ENCODE data around the gene ATP11A.

Gene ATP11A

GRCh38 chr13:112762690-112763080, 72.8 kb downstream of the ATP11A start:
- no peak for DNase-seq

- DNase-seq = no peak
Measured at GRCh38 chr13:112764028-112764427, 74.2 kb downstream of the ATP11A start.

GRCh38 chr13:112764864-112765561, 75.2 kb downstream of the ATP11A start:
- DNase-seq = no peak

GRCh38 chr13:112765731-112766130, 75.9 kb downstream of the ATP11A start:
- DNase-seq = no peak

DNA sequence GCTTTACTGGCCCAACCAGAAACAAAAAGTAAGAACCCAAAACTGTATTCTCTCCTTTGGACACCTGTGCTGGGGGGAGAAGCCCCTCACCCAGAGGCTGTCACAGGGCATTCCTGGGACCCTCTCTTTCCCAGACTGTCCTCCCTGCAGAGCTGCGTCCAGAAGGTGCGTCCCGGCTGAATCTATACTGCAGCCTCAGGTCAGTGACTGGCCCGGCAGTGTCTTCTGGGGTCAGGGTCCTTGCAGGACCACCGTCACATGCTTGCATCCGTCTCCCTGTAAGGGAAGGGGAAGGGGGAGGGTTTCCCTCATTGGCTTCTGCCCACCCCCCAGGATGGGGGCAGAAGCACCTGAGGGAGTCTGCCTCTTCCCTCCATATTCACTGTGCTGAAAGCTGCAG, 76.5 kb downstream of the ATP11A start:
- no peak for DNase-seq

DNA sequence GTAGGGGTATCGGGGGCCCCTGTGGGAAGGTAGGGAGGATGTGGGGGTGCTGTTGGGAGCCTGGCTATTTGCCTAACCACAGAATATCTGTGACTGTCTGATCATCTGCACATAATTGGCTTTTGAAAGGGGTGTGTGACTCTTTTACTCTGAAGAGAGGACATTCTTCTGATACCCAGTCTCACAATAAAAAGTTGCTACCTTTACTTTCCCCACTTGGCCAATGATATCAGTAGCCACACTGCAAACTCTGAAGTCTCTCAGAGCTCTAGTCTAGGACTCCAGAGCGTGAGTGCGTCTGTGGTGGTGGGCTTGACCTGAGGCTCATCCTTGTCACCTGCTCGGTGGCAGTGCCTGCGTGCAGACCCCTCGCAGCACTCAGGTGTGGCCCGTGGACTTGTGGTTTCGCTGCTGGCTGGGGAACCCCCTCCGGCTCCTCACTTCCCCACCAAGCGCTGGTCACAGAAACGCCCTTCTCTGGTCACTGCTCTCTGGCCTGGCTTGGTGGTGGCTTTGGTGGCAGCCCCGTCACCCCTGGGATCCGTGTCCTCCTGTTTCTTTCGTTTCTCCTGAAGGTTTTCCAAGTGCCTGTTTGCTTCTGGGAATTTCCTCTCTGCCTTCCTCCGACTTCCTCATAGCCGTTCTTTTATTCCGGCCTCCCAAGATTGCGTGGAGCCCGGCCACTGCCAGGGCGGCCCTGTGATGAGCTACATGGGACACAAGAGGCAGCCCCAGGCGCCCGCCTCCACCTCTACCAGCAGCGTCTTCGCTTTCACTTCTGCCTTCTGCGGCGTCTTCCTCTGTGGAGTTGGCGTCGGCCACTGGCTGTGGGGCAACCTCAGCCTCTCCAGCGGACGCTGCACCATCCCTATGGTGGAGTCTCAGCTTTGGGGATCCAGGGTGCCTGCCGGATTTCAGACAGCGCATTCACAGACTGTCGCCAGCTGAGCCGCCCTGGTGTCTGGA, 78.0 kb downstream of the ATP11A start:
- no peak for DNase-seq

DNA sequence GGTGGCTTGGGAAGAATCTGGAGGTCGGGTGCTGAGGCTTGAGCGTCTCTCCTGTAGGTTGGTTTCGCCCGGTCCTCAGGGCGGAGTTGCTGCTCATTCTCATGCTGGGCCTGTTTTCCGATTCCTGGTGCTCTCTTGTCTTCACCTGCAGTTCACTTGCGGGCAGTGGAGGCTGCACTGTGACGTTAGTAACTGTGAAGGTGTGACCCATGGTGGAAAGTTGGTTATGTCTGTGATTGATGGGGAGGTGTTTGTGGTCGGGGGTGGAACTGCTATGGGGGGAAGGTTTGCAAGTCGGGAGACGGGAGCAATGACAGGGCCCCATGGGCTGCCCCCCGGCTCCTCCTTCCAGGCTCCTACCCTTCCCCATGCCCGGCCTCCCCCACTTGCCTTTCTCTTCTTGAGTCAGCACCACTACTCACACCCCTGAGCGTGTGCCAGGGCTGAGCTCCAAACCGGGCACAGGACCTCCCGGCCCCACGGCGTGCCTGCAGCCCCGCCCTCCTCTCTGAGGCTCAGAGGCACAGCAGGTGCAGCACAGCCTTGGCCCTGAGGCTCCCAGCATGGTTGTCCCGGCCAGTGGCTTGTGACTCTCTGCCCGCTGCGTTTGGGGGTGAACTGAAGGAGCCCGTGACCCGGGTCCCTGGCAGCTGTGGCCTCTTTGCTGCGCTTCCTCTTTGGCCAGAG, 79.1 kb downstream of the ATP11A start:
- peak; percentile 30 for DNase-seq

- no peak for DNase-seq
Measured at GRCh38 chr13:112769615-112770014, 79.8 kb downstream of the ATP11A start.

DNA sequence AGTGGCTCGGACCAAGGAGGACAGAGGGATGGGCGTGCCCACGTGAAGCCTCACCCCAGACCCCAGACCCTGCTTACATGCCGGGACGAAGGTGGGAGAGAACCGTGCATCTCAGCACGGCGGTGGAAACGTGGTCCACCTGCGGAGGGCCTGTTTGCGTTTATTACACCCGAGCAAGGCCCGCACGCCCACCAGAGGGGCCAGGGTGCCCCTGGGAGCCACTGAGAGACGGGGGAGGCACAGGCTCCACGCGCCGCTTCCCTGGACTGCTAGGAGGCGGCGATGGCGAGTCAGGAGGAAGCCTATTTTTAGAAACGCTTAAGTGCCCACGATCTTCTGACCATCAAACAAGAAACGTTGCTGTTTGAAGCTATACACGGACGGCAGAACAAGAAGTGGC, 80.7 kb downstream of the ATP11A start:
- no peak for DNase-seq

GRCh38 chr13:112771139-112771876, 81.5 kb downstream of the ATP11A start:
- DNase-seq = no peak

- no peak for DNase-seq
Measured at GRCh38 chr13:112771877-112772538, 82.2 kb downstream of the ATP11A start.

DNA sequence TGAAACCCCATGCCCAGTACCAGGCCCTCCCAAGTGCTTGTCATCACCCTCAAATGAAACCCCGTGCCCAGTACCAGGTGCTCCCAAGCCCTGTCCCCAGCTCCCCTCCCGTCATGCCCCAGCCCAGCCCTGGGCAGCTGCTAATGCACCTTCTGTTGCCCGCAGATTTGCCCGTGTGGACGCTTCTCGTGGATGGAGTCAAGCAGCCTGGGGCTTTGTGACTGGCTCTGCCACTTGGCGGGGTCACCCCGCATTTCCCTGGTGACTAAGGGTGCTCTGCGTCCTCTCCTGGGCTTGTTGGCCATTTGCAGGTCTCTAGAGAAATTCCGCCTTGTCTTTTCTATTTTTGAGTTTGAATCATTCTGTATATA, 82.7 kb downstream of the ATP11A start:
- DNase-seq = no peak

- DNase-seq = no peak
Measured at GRCh38 chr13:112772929-112773328, 83.1 kb downstream of the ATP11A start.

GRCh38 chr13:112773601-112774447, 84.0 kb downstream of the ATP11A start:
- no peak for DNase-seq

- DNase-seq = no peak
Measured at GRCh38 chr13:112774448-112774792, 84.6 kb downstream of the ATP11A start.

DNA sequence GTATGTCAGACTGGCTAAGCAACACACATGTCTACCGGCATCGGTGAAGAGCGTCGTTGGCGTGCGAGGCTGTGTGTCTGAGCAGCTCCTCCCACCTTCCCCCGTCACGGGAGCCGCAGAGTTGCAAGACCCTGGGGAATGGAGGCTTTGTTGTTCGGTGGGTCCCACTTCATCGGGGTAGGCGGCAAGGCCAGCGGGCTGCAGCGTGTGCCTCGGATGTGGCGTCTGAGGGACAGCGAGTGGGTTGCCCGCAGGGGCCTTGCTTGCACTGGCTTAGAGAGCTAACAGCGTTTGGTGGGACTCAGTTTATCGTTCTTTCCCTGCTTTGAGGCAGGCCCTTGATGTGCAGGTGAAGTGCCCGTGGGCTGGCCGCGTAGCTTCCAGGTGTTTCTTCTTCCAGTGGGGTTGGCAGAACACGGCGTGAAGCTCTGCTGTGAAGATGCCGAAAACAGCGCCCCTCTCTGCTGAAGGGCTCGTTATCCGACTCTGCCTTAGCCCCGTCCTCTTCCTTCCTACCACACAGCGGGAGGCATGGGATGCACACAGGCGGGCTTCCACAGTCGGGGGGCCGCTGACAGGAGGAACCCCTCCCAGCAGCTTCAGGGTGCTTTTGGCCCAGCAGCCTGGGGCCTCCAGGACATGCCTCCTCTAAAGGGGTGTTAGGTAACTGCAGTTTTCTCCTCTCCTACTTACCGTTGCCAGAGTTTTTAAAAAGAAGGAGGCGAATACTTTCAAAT, 85.2 kb downstream of the ATP11A start:
- no peak for DNase-seq

GRCh38 chr13:112775791-112776279, 86.0 kb downstream of the ATP11A start:
- no peak for DNase-seq

DNA sequence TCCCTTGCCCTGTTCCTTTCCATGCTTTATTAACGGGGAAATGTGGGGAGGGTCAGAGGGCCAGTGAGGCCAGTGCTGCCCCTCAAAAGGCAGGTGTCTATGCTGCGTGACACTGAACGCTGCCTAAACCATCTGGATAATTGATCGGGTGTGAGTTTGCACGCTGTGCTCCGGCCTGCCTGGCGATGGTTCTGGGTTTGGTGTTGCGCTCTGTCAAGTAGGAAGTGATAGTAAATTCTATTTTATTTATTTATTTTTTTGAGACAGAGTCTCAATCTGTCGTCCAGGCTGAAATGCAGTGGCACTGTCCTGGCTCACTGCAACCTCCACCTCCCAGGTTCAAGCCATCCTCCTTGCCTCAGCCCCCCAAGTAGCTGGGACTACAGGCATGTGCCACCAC, 86.5 kb downstream of the ATP11A start:
- no peak for DNase-seq

DNA sequence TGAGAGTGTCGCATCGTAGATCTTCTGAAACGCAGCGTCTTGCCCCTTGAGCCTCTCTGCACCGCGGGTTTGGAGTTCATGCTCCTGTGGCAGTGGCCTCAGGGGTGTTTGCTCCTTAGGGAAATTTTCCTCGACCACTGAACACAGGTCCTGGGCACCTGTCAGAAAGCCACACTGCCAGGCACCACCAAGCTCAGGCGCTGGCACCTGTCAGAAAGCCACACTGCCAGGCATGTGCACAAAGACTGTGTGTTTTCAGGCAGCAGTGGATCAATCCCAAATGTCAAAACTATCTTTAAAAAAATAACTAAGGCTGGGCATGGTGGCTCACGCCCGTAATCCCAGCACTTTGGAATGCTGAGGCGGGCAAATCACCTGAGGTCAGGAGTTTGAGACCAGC, 87.1 kb downstream of the ATP11A start:
- DNase-seq = no peak

DNA sequence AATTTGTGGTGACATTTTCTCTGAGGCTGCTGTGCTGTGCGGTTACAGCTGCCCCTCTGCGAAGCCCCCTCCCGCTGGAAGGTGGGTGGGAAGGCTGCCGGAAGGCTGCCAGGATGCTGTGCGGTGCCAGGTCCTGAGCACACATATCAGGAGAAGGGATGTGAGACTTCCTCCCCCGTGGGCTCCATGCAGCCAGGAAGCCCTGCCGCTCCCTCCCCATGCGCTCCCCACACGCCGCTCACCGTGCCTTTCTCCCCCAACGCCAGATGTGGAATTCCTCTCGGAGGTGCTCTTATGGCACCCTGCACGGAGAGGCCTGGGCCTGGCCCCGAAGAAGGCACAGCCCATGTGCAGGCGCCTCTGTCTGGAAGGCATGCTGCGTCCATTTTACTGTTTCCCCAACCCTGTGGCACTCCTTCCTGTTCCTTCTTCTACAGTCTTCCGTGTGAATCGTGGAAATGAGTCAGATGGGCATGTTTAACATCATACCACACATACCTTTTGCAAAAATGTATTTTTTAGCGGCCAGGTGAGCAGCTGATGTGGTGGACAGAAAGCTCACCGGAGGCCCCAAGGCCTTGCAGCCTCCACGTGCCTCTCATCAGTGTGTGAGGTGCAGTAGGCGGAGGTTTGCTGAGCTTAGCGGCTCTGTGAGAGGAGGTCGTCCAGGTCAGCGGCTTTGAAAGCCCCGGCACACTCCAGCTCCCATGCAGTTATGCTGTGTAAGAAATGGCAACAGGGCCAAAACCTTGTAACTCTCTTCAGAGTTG, 88.0 kb downstream of the ATP11A start:
- DNase-seq = no peak

Data from activated gamma-delta T cell treated with Interleukin-2 at 50 U/mL for 16 hours (primary cell).